CD4-positive, CD25-positive, alpha-beta regulatory T cell (primary cell): Measurements from ENCODE around the gene PARD3. TPM values are rescaled to one million over a fixed set of nuclear protein-coding genes. Genes with fewer than 3 reads are reported as not detected.

Experiments
- ATAC-seq, 2 donors: fragments of 150-1000 bp; cut with Tn5 transposase; one replicate each; pipeline ENCODE4 v1.10.0; 2021; ENCODE audit warnings: low read depth in 2 of 2, moderate number of reproducible peaks in 2 of 2, moderate library complexity in 1 of 2
- DNase-seq, 3 donors: peaks; one replicate each; pipeline versions ENCODE4 v3.0.0 to v3.0.0-alpha.2; 2012 to 2022; ENCODE audit warnings: mixed read lengths in 1 of 3
- H3K27ac ChIP-seq: one replicate; pipeline ENCODE4 v1.7.0; 2013; ENCODE audit warnings: mild to moderate bottlenecking, low read length; ENCODE audit not compliant: insufficient read depth, poor library complexity, severe bottlenecking
- H3K27me3 ChIP-seq: one replicate; pipeline ENCODE4 v1.7.0; 2013; ENCODE audit warnings: low read length; ENCODE audit not compliant: control insufficient read depth, insufficient read depth
- H3K36me3 ChIP-seq: one replicate; pipeline ENCODE4 v1.7.0; 2013; ENCODE audit warnings: mild to moderate bottlenecking, low read length, moderate library complexity; ENCODE audit not compliant: control insufficient read depth, insufficient read depth
- H3K4me1 ChIP-seq: 2 replicates; pipeline ENCODE4 v1.7.0; 2013; ENCODE audit warnings: mild to moderate bottlenecking, low read length; ENCODE audit not compliant: insufficient read depth, control insufficient read depth, poor library complexity, severe bottlenecking
- H3K4me3 ChIP-seq: one replicate; pipeline ENCODE4 v1.7.0; 2013; ENCODE audit warnings: low read depth, mild to moderate bottlenecking, low read length, moderate library complexity
- H3K9me3 ChIP-seq, 2 experiments: 1 replicate in 1 of 2; 2 replicates in 1 of 2; pipeline ENCODE4 v1.7.0; 2013; ENCODE audit warnings: low read length in 2 of 2, mild to moderate bottlenecking in 1 of 2, moderate library complexity in 1 of 2; ENCODE audit not compliant: control insufficient read depth in 2 of 2
- H3K27ac Mint-ChIP-seq, 3 donors: one replicate each; pipeline ENCODE4 v1.8.0; 2020 to 2022; ENCODE audit warnings: mild to moderate bottlenecking in 3 of 3, mixed read lengths in 3 of 3, moderate library complexity in 2 of 3
- H3K27me3 Mint-ChIP-seq: one replicate; pipeline ENCODE4 v1.8.0; 2022; ENCODE audit warnings: mild to moderate bottlenecking, mixed read lengths
- H3K36me3 Mint-ChIP-seq: one replicate; pipeline ENCODE4 v1.8.0; 2020; ENCODE audit warnings: mixed read lengths
- H3K4me1 Mint-ChIP-seq, 4 donors: one replicate each; pipeline ENCODE4 v1.8.0; 2020 to 2022; ENCODE audit warnings: mixed read lengths in 4 of 4, mild to moderate bottlenecking in 1 of 4
- H3K4me3 Mint-ChIP-seq, 4 donors: one replicate each; pipeline ENCODE4 v1.8.0; 2020 to 2022; ENCODE audit warnings: mild to moderate bottlenecking in 4 of 4, mixed read lengths in 4 of 4, moderate library complexity in 3 of 4
- H3K9me3 Mint-ChIP-seq, 7 donors: one replicate each; pipeline ENCODE4 v1.8.0; 2020 to 2022; ENCODE audit warnings: mixed read lengths in 7 of 7, mild to moderate bottlenecking in 3 of 7, moderate library complexity in 2 of 7
- polyA plus RNA-seq, 4 donors: library from polyadenylated mRNA; unstranded; fragments of 300-500 nt; fragmentation: Illumina TruSeq; gene quantifications; one replicate each; pipeline ENCODE4 v1.2.3, GENCODE V29; 2021
- total RNA-seq: library from RNA; stranded (reverse); gene quantifications from one replicate; pipeline ENCODE4 v1.2.3, GENCODE V29; 2022

The PARD3 gene
- total and polyA plus RNA-seq, 5 donors from 2014 or later, result 0.08 to 0.79 TPM; not detected in 3

DNA sequence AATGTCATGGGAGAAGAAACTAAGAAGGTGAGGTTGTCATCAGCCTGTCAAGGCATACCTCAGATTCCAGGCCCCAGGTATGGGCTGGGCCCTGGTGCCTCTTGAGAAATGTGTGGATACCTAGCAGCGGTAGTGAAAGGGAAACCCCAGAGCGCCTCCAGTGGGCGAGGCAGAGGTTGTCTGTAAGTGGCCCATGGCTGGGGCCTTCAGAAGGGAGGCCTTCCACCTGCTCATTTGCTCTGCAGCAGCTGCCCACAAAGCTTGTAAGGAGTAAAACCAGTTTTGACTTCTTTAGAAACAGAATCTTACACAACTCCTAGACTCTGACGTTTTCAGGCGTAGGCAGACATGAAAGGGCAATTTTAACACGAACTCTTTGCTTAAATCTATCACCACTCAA, 509.9 kb downstream of the PARD3 start:
- no peaks in the 10 kb centered on the region for H3K36me3 Mint-ChIP-seq
- peaks cover 0 to 2% (median 0%) of the 10 kb centered on the region in 7 donors for H3K9me3 Mint-ChIP-seq
- ATAC-seq (no peak), DNase-seq (no peak)
- no peaks in the 10 kb centered on the region for H3K9me3 ChIP-seq
- no peak overlapping the region for H3K27ac Mint-ChIP-seq
- no peaks in the 10 kb centered on the region for H3K36me3 ChIP-seq
- no peaks in the 10 kb centered on the region for H3K4me1 ChIP-seq
- H3K27me3 ChIP-seq, result no peaks in the 10 kb centered on the region
- no peak overlapping the region for H3K4me3 ChIP-seq
- H3K4me3 Mint-ChIP-seq, result no peak overlapping the region
- no peak overlapping the region for H3K27ac ChIP-seq
- no peaks in the 10 kb centered on the region for H3K27me3 Mint-ChIP-seq
- H3K4me1 Mint-ChIP-seq, result no peaks in the 10 kb centered on the region

- Mint-ChIP-seq H3K4me1 (no peaks in the 10 kb centered on the region), H3K27ac (no peak overlapping the region), H3K36me3 (no peaks in the 10 kb centered on the region), H3K9me3 (no peaks in the 10 kb centered on the region), H3K4me3 (no peak overlapping the region), H3K27me3 (no peaks in the 10 kb centered on the region)
- H3K4me1 ChIP-seq, result no peaks in the 10 kb centered on the region
- H3K9me3 ChIP-seq, result no peaks in the 10 kb centered on the region
- DNase-seq (no peak), ATAC-seq (no peak)
- H3K36me3 ChIP-seq, result no peaks in the 10 kb centered on the region
- H3K27me3 ChIP-seq, result no peaks in the 10 kb centered on the region
- H3K27ac ChIP-seq, result no peak overlapping the region
- H3K4me3 ChIP-seq, result no peak overlapping the region
These were observed 512.1 kb downstream of the PARD3 start for GRCh38 chr10:34303022-34303421.

- H3K27me3 ChIP-seq, result no peaks in the 10 kb centered on the region
- Mint-ChIP-seq H3K9me3 (peaks cover 0 to 2% (median 0%) of the 10 kb centered on the region in 7 donors), H3K4me1 (no peaks in the 10 kb centered on the region), H3K36me3 (no peaks in the 10 kb centered on the region), H3K27ac (no peak overlapping the region), H3K27me3 (no peaks in the 10 kb centered on the region), H3K4me3 (no peak overlapping the region)
- no peak overlapping the region for H3K4me3 ChIP-seq
- ATAC-seq (no peak), DNase-seq (no peak)
- H3K9me3 ChIP-seq, result no peaks in the 10 kb centered on the region
- H3K36me3 ChIP-seq, result no peaks in the 10 kb centered on the region
- H3K4me1 ChIP-seq, result no peaks in the 10 kb centered on the region
- H3K27ac ChIP-seq, result no peak overlapping the region
These were observed 515.9 kb downstream of the PARD3 start for GRCh38 chr10:34299105-34299611.

GRCh38 chr10:34298346-34298818, 516.7 kb downstream of the PARD3 start:
- Mint-ChIP-seq H3K36me3 (no peaks in the 10 kb centered on the region), H3K4me3 (no peak overlapping the region), H3K27ac (no peak overlapping the region), H3K4me1 (no peaks in the 10 kb centered on the region), H3K27me3 (no peaks in the 10 kb centered on the region), H3K9me3 (peaks cover 0 to 2% (median 0%) of the 10 kb centered on the region in 7 donors)
- no peaks in the 10 kb centered on the region for H3K9me3 ChIP-seq
- H3K4me3 ChIP-seq, result no peak overlapping the region
- H3K4me1 ChIP-seq, result no peaks in the 10 kb centered on the region
- ATAC-seq, result no peak
- H3K36me3 ChIP-seq, result no peaks in the 10 kb centered on the region
- H3K27ac ChIP-seq, result no peak overlapping the region
- DNase-seq, result no peak
- no peaks in the 10 kb centered on the region for H3K27me3 ChIP-seq

GRCh38 chr10:34297541-34298345, 517.4 kb downstream of the PARD3 start:
- DNase-seq (no peak), ATAC-seq (no peak)
- no peak overlapping the region for H3K27ac Mint-ChIP-seq
- Histone ChIP-seq H3K27ac (no peak overlapping the region), H3K4me3 (no peak overlapping the region), H3K9me3 (no peaks in the 10 kb centered on the region), H3K4me1 (no peaks in the 10 kb centered on the region), H3K36me3 (no peaks in the 10 kb centered on the region), H3K27me3 (no peaks in the 10 kb centered on the region)
- H3K9me3 Mint-ChIP-seq, result peaks cover 0 to 2% (median 0%) of the 10 kb centered on the region in 7 donors
- H3K4me1 Mint-ChIP-seq, result no peaks in the 10 kb centered on the region
- H3K36me3 Mint-ChIP-seq, result no peaks in the 10 kb centered on the region
- no peak overlapping the region for H3K4me3 Mint-ChIP-seq
- H3K27me3 Mint-ChIP-seq, result no peaks in the 10 kb centered on the region

DNA sequence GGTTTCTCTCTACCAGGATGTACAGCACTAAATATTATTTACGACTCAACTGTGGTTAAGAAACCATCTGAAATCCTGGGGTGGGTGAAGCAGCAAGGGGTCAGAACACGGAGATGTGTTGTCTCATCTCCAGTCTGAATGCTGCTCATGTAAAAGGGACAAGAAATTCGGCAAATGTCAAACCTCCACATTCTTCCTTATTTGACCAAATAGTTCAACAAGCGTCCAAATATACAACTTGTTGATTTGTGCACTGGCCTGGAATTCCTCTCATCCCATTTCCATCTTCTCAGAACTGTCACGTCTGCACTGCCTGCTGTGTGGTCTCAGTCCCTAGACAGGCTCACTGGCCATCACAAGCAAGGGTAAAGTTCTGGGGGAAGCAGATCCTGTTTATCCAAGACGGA, 520.0 kb downstream of the PARD3 start:
- Mint-ChIP-seq H3K27ac (no peak overlapping the region), H3K4me1 (no peaks in the 10 kb centered on the region), H3K4me3 (no peak overlapping the region), H3K27me3 (no peaks in the 10 kb centered on the region), H3K9me3 (peaks cover 0 to 2% (median 0%) of the 10 kb centered on the region in 7 donors), H3K36me3 (no peaks in the 10 kb centered on the region)
- H3K36me3 ChIP-seq, result no peaks in the 10 kb centered on the region
- no peak overlapping the region for H3K27ac ChIP-seq
- H3K27me3 ChIP-seq, result no peaks in the 10 kb centered on the region
- ATAC-seq (no peak), DNase-seq (no peak)
- H3K9me3 ChIP-seq, result no peaks in the 10 kb centered on the region
- H3K4me1 ChIP-seq, result no peaks in the 10 kb centered on the region
- H3K4me3 ChIP-seq, result no peak overlapping the region

- Histone ChIP-seq H3K36me3 (no peaks in the 10 kb centered on the region), H3K4me1 (no peaks in the 10 kb centered on the region), H3K4me3 (no peak overlapping the region), H3K9me3 (no peaks in the 10 kb centered on the region), H3K27me3 (no peaks in the 10 kb centered on the region), H3K27ac (no peak overlapping the region)
- Mint-ChIP-seq H3K4me1 (no peaks in the 10 kb centered on the region), H3K27ac (no peak overlapping the region), H3K27me3 (no peaks in the 10 kb centered on the region), H3K36me3 (no peaks in the 10 kb centered on the region), H3K9me3 (peaks cover 0 to 2% (median 0%) of the 10 kb centered on the region in 7 donors), H3K4me3 (no peak overlapping the region)
- ATAC-seq (no peak), DNase-seq (no peak)
These were observed 521.0 kb downstream of the PARD3 start for GRCh38 chr10:34294137-34294536.

GRCh38 chr10:34292675-34293074, 522.4 kb downstream of the PARD3 start:
- Histone ChIP-seq H3K4me1 (no peaks in the 10 kb centered on the region), H3K27ac (no peak overlapping the region), H3K9me3 (no peaks in the 10 kb centered on the region), H3K27me3 (no peaks in the 10 kb centered on the region), H3K36me3 (no peaks in the 10 kb centered on the region), H3K4me3 (no peak overlapping the region)
- Mint-ChIP-seq H3K36me3 (no peaks in the 10 kb centered on the region), H3K4me1 (no peaks in the 10 kb centered on the region), H3K9me3 (peaks cover 0 to 2% (median 0%) of the 10 kb centered on the region in 7 donors), H3K27me3 (no peaks in the 10 kb centered on the region), H3K4me3 (no peak overlapping the region), H3K27ac (no peak overlapping the region)
- DNase-seq (no peak), ATAC-seq (no peak)
